NB4 (cell line): Measurements from ENCODE around the gene SPATS2.

Source experiments
- DNase-seq: peaks from one replicate; pipeline ENCODE4 v3.0.0; 2010; ENCODE audit warnings: low read depth
- H3K4me3 ChIP-seq: one replicate; pipeline ENCODE4 v1.5.1; 2011; ENCODE audit warnings: mild to moderate bottlenecking, low read depth, low read length, moderate library complexity
- CTCF ChIP-seq: IDR thresholded peaks from one replicate; pipeline ENCODE4 v1.5.1; 2012; ENCODE audit warnings: low read depth, low read length
- MAX ChIP-seq: IDR thresholded peaks from 2 replicates; pipeline ENCODE4 v1.6.1; 2011; ENCODE audit warnings: low read depth, low read length
- MYC ChIP-seq: IDR thresholded peaks from 2 replicates; pipeline ENCODE4 v1.6.1; 2011; ENCODE audit warnings: low read depth, low read length
- POLR2A ChIP-seq: IDR thresholded peaks from 2 replicates; pipeline ENCODE4 v1.6.1; 2011; ENCODE audit warnings: mild to moderate bottlenecking; ENCODE audit not compliant: insufficient read length; ENCODE audit errors: extremely low read depth

The SPATS2 gene

GRCh38 chr12:49557917-49558215 lies 190.6 kb downstream of the SPATS2 start:
- DNase-seq, result no peak
- H3K4me3 ChIP-seq, result no peak overlapping the region
- no peak for TF ChIP-seq POLR2A

GRCh38 chr12:49558526-49558925 lies 191.3 kb downstream of the SPATS2 start:
- no peak overlapping the region for H3K4me3 ChIP-seq
- no peak for DNase-seq
- TF ChIP-seq CTCF (no peak), POLR2A (no peak), MAX (no peak), MYC (no peak)

GRCh38 chr12:49559011-49559675 lies 191.9 kb downstream of the SPATS2 start:
- no peak for TF ChIP-seq MYC
- no peak for TF ChIP-seq POLR2A
- TF ChIP-seq MAX, result no peak
- TF ChIP-seq CTCF, result no peak
- no peak for DNase-seq
- no peak overlapping the region for H3K4me3 ChIP-seq

GRCh38 chr12:49560695-49561094 lies 193.4 kb downstream of the SPATS2 start:
- H3K4me3 ChIP-seq, result no peak overlapping the region
- no peak for DNase-seq
- TF ChIP-seq CTCF, result no peak
- TF ChIP-seq POLR2A, result no peak
- no peak for TF ChIP-seq MAX
- no peak for TF ChIP-seq MYC

GRCh38 chr12:49562233-49562632 lies 195.0 kb downstream of the SPATS2 start:
- peak; percentile 74 for DNase-seq
- no peak overlapping the region for H3K4me3 ChIP-seq
- no peak for TF ChIP-seq MAX
- TF ChIP-seq CTCF, result no peak
- no peak for TF ChIP-seq MYC
- no peak for TF ChIP-seq POLR2A

GRCh38 chr12:49562831-49563230 lies 195.6 kb downstream of the SPATS2 start:
- no peak for DNase-seq
- no peak for TF ChIP-seq CTCF
- TF ChIP-seq MYC, result no peak
- TF ChIP-seq POLR2A, result no peak
- TF ChIP-seq MAX, result no peak
- H3K4me3 ChIP-seq, result no peak overlapping the region
